K562 (cell line): ENCODE results near the gene COMMD10. TPM values are rescaled to one million over a fixed set of nuclear protein-coding genes. Genes with fewer than 3 reads are reported as not detected.

ENCODE experiments used
- ATAC-seq: fragments of 200-7000 bp; cut with Tn5 transposase; 3 replicates; pipeline ENCODE4 v1.9.1; 2020; ENCODE audit warnings: moderate library complexity
- BruUV-seq: library from RNA; stranded (reverse); fragments of 400-500 nt; replicated peaks from 2 replicates; lab custom pipeline; 2021; lab: Mats Ljungman, UMichigan
- CTCF ChIA-PET: fragments of 300-600 bp; formaldehyde crosslinking; extraction: SDS; loops from one replicate; lab custom pipeline; 2021; ENCODE audit warnings: low intra/inter-chr PET ratio; lab: Yijun Ruan, JAX
- POLR2A ChIA-PET: fragments of 300-600, 350-650 bp; sonication (Branson Sonifier 250); formaldehyde crosslinking; extraction: SDS; loops from one replicate; lab custom pipeline; 2021; ENCODE audit warnings: antibody characterized with exemption, inconsistent platforms; lab: Yijun Ruan, JAX
- DNase-seq, 4 experiments: peaks; one replicate each; pipeline versions ENCODE4 v3.0.0 to v3.0.0-alpha.2; 2011 to 2018; ENCODE audit warnings: low spot score in 3 of 4, mixed read lengths in 3 of 4; ENCODE audit errors: extremely low read depth in 1 of 4
- FAIRE-seq: peaks from 2 replicates; lab custom pipeline; 2011; peaks lifted over from hg19 to GRCh38; lab: Jason Lieb, UNC
- H2AFZ ChIP-seq: 2 replicates; pipeline ENCODE4 v1.6.0; 2011; ENCODE audit warnings: low read depth, low read length, control low read depth, inconsistent platforms
- H3K27ac ChIP-seq: fragments of 200-600 bp; 3 replicates; pipeline ENCODE4 v1.8.0; 2011; ENCODE audit warnings: low read depth, mild to moderate bottlenecking, control low read depth, inconsistent platforms, low read length, moderate library complexity, mixed read lengths; ENCODE audit errors: extremely low read depth
- H3K27me3 ChIP-seq, 2 experiments: fragments of 300-600 bp in 1 of 2; 2 replicates in 1 of 2; 3 replicates in 1 of 2; pipeline versions ENCODE4 v1.6.0 to v1.8.0; 2011; ENCODE audit warnings: inconsistent platforms in 2 of 2, low read length in 2 of 2, mild to moderate bottlenecking in 1 of 2, mixed read lengths in 1 of 2, moderate library complexity in 1 of 2; ENCODE audit not compliant: control insufficient read depth in 2 of 2, insufficient read depth in 2 of 2
- H3K36me3 ChIP-seq: fragments of 300-600 bp; 3 replicates; pipeline ENCODE4 v1.8.0; 2011; ENCODE audit warnings: mild to moderate bottlenecking, low read length, inconsistent platforms; ENCODE audit not compliant: control insufficient read depth, insufficient read depth
- H3K4me1 ChIP-seq, 2 experiments: fragments of 200-600 bp in 1 of 2; replicated peaks in 1 of 2; 2 replicates in 1 of 2; 3 replicates in 1 of 2; pipeline versions ENCODE4 v1.5.1 to v1.8.0; 2011; ENCODE audit warnings: inconsistent platforms in 2 of 2, low read length in 2 of 2, mild to moderate bottlenecking in 1 of 2, mixed read lengths in 1 of 2, moderate library complexity in 1 of 2; ENCODE audit not compliant: control insufficient read depth in 2 of 2, insufficient read depth in 2 of 2
- H3K4me2 ChIP-seq: 2 replicates; pipeline ENCODE4 v1.6.1; 2011; ENCODE audit warnings: low read length, control low read depth, inconsistent platforms, mixed read lengths; ENCODE audit not compliant: insufficient read depth
- H3K4me3 ChIP-seq: fragments of 200-600 bp; sonication (generic), shearing (Covaris generic); 2 replicates; pipeline ENCODE4 v1.5.1; 2016; ENCODE audit warnings: control low read depth, inconsistent platforms
- H3K79me2 ChIP-seq: fragments of 200-600 bp; 3 replicates; pipeline ENCODE4 v1.8.0; 2011; ENCODE audit warnings: low read length, inconsistent platforms; ENCODE audit not compliant: control insufficient read depth, insufficient read depth
- H3K9ac ChIP-seq, 2 experiments: 2 replicates each; pipeline versions ENCODE4 v1.6.0 to v1.6.1; 2011; ENCODE audit warnings: low read depth in 2 of 2, low read length in 2 of 2, control low read depth in 1 of 2, inconsistent platforms in 1 of 2, mild to moderate bottlenecking in 1 of 2, mixed read lengths in 1 of 2; ENCODE audit not compliant: insufficient read depth in 1 of 2
- H3K9me1 ChIP-seq: one replicate; pipeline ENCODE4 v1.6.0; 2011; ENCODE audit warnings: inconsistent platforms, mild to moderate bottlenecking, low read length, moderate library complexity; ENCODE audit not compliant: control insufficient read depth, insufficient read depth
- H3K9me3 ChIP-seq: replicated peaks from 2 replicates; pipeline ENCODE4 v1.5.1; 2011; ENCODE audit warnings: low read depth, low read length, inconsistent platforms; ENCODE audit not compliant: control insufficient read depth, insufficient read depth
- H4K20me1 ChIP-seq: replicated peaks from 2 replicates; pipeline ENCODE4 v1.6.1; 2011; ENCODE audit warnings: low read length, inconsistent platforms, mixed read lengths; ENCODE audit not compliant: control insufficient read depth, insufficient read depth
- ATF7 ChIP-seq: fragments of 450-650 bp; IDR thresholded peaks from 2 replicates; pipeline ENCODE4 v1.7.1; 2014; ENCODE audit warnings: mild to moderate bottlenecking, moderate library complexity
- GATAD2B ChIP-seq: fragments of 450-650 bp; IDR thresholded peaks from 2 replicates; pipeline ENCODE4 v1.6.1; 2017; ENCODE audit warnings: mild to moderate bottlenecking, borderline replicate concordance
- MGA ChIP-seq: fragments of 450-650 bp; IDR thresholded peaks from 2 replicates; pipeline ENCODE4 v1.6.1; 2016; ENCODE audit warnings: mild to moderate bottlenecking, moderate library complexity
- NKRF ChIP-seq: fragments of 450-650 bp; IDR thresholded peaks from 2 replicates; pipeline ENCODE4 v1.6.1; 2016; ENCODE audit warnings: borderline replicate concordance
- SAP30 ChIP-seq: fragments of 200-600 bp; sonication (generic); IDR thresholded peaks from 2 replicates; pipeline ENCODE4 v1.6.1; 2012; ENCODE audit warnings: borderline replicate concordance, low read depth, mild to moderate bottlenecking, moderate library complexity, low read length, control low read depth, inconsistent platforms; ENCODE audit not compliant: insufficient read depth, poor library complexity, severe bottlenecking
- WGBS: fragments of 100-300 bp; shearing (Covaris generic); methylation state at CpG from one replicate; pipeline ENCODE4 v1.1.6; 2016; ENCODE audit warnings: low coverage, mixed read lengths; ENCODE audit not compliant: insufficient coverage; ENCODE audit errors: missing lambda C conversion rate; 5-methylcytosine and 5-hydroxymethylcytosine counted together
- in situ Hi-C: fragments of 300-500 bp; cut with MboI; formaldehyde crosslinking; loops from 4 replicates; pipeline ENCODE4 v1.15.0; 2018; ENCODE audit warnings: inconsistent platforms, mixed read lengths
- intact Hi-C: fragments of 100-400 bp; cut with micrococcal nuclease; formaldehyde crosslinking; loops from 2 replicates; pipeline ENCODE4 v1.14.2; 2022
- polyA plus RNA-seq, 8 experiments: library from polyadenylated mRNA; depleted of rRNA in 4 of 8; stranded (reverse) in 5 of 8; unstranded in 3 of 8; fragments of >200 nt; fragmentation: Nextera tagmentation in 2 of 8; fragmentation: Illumina TruSeq in 1 of 8; extraction: Ambion mirVana in 2 of 8; extraction: Trizol in 1 of 8; gene quantifications; 2 replicates each; pipeline versions ENCODE4 v1.2.1 to v1.2.3, GENCODE V29; 2011 to 2014; ENCODE audit warnings: inconsistent platforms in 1 of 8, missing spikeins in 1 of 8
- total RNA-seq, 7 experiments: library from RNA; depleted of rRNA in 6 of 7; stranded (reverse); fragments of >200 nt in 6 of 7; fragmentation: Illumina TruSeq in 2 of 7; extraction: Trizol in 2 of 7; gene quantifications; 2 replicates each; pipeline versions ENCODE4 v1.2.1 to v1.2.3, GENCODE V29; 2011 to 2021; ENCODE audit warnings: low replicate concordance in 1 of 7

Gene COMMD10
- total and polyA plus RNA-seq, 9 of the 15 experiments (the other 6 are each of a cell fraction or from before 2014, with no cell fraction given) = 17.9 to 101 (median 28.0) TPM

DNA sequence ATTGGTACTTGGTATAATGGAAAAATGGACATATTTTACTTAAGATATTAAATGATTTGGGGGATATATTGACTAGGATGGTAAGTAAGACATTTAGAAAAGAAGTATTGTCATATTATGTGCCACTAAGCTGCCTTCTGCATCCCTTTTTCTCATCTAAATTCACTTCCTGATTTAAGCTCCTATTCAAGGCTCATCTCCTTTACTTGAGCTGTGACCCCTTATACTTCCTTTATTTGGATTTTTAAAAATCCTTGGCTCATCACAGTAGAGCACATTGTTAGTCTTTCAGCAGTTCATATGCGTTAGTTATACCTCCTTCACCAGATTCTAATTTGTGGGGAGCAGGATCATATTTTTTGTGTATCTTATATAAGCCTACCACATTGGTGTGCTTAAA lies 6.6 kb downstream of the COMMD10 start:
- no peaks in the 10 kb centered on the region for H3K27me3 ChIP-seq
- in situ Hi-C loops = no loop called here
- peaks cover 40% of the 10 kb centered on the region for H3K79me2 ChIP-seq
- POLR2A ChIA-PET = no interaction called here
- intact Hi-C loops = no loop called here
- H4K20me1 ChIP-seq = no peaks in the 10 kb centered on the region
- TF ChIP-seq GATAD2B (no peak), ATF7 (no peak), MGA (no peak), SAP30 (no peak), NKRF (no peak)
- no peak overlapping the region for H3K4me3 ChIP-seq
- no peaks in the 10 kb centered on the region for H3K9me1 ChIP-seq
- FAIRE-seq (no peak), ATAC-seq (no peak), DNase-seq (no peak)
- no peaks in the 10 kb centered on the region for H3K9me3 ChIP-seq
- peaks cover 0 to 10% of the 10 kb centered on the region in 2 experiments; a peak in 3 of 5 replicates for H3K4me1 ChIP-seq
- 0% methylated on average over 1 of the region's 1 CpG for WGBS
- BruUV-seq = no TSS peak
- H2AFZ ChIP-seq = no peak overlapping the region
- H3K9ac ChIP-seq = no peak overlapping the region
- H3K36me3 ChIP-seq = peaks cover 67% of the 10 kb centered on the region
- no peak overlapping the region for H3K4me2 ChIP-seq
- no peak overlapping the region for H3K27ac ChIP-seq
- CTCF ChIA-PET = no interaction called here
